Skeletal muscle tissue (tissue), 4 donors: ENCODE measurements around the gene BECN2. TPM values are rescaled to one million over a fixed set of nuclear protein-coding genes. Genes with fewer than 3 reads are reported as not detected.
"Not testable (repeated sequence)": the region's sequence is repeated elsewhere in the genome, so short reads cannot be mapped to it uniquely, and the experiment has no call there.

Source experiments
- H3K27ac ChIP-seq: one replicate; pipeline ENCODE4 v1.7.0; 2013; ENCODE audit warnings: mild to moderate bottlenecking, low read depth, low read length, inconsistent platforms
- H3K27me3 ChIP-seq, 3 donors: one replicate each; pipeline ENCODE4 v1.7.0; 2013; ENCODE audit warnings: low read length in 3 of 3; ENCODE audit not compliant: control insufficient read depth in 3 of 3, insufficient read depth in 3 of 3
- H3K36me3 ChIP-seq, 3 donors: one replicate each; pipeline ENCODE4 v1.7.0; 2013; ENCODE audit warnings: low read length in 3 of 3; ENCODE audit not compliant: control insufficient read depth in 3 of 3, insufficient read depth in 3 of 3
- H3K4me1 ChIP-seq, 3 donors: one replicate each; pipeline ENCODE4 v1.7.0; 2013; ENCODE audit warnings: low read length in 3 of 3, mild to moderate bottlenecking in 3 of 3; ENCODE audit not compliant: control insufficient read depth in 3 of 3, insufficient read depth in 3 of 3
- H3K4me3 ChIP-seq, 3 donors: one replicate each; pipeline ENCODE4 v1.7.0; 2013; ENCODE audit warnings: low read length in 3 of 3
- H3K9ac ChIP-seq, 3 donors: one replicate each; pipeline ENCODE4 v1.7.0; 2013; ENCODE audit warnings: low read length in 3 of 3, mild to moderate bottlenecking in 3 of 3, moderate library complexity in 2 of 3, low read depth in 1 of 3
- H3K9me3 ChIP-seq, 3 donors: one replicate each; pipeline ENCODE4 v1.7.0; 2013; ENCODE audit warnings: low read length in 3 of 3; ENCODE audit not compliant: control insufficient read depth in 3 of 3
- total RNA-seq: library from RNA; depleted of rRNA; stranded (reverse); fragments of >200 nt; gene quantifications from one replicate; pipeline ENCODE4 v1.2.3, GENCODE V29; 2014
- donor health status: Osteomylitis.

The BECN2 gene
- total RNA-seq, 1 donor from 2014 or later = not detected

- Histone ChIP-seq H3K27ac (no peak overlapping the region), H3K4me1 (no peaks in the 10 kb centered on the region)
Observed at GRCh38 chr1:241972703-241973369, 15.3 kb downstream of the BECN2 start.

GRCh38 chr1:241976229-241976628 lies 18.7 kb downstream of the BECN2 start:
- Histone ChIP-seq H3K36me3 (no peaks in the 10 kb centered on the region), H3K9me3 (no peaks in the 10 kb centered on the region), H3K9ac (no peak overlapping the region), H3K4me1 (no peaks in the 10 kb centered on the region), H3K27me3 (no peaks in the 10 kb centered on the region), H3K27ac (no peak overlapping the region), H3K4me3 (no peak overlapping the region)

More at GRCh38 chr1:241972703-241973369, 15.3 kb downstream of the BECN2 start:
- Histone ChIP-seq H3K4me3 (no peak overlapping the region), H3K27me3 (no peaks in the 10 kb centered on the region), H3K9ac (no peak overlapping the region), H3K36me3 (no peaks in the 10 kb centered on the region), H3K9me3 (no peaks in the 10 kb centered on the region)

- Histone ChIP-seq H3K4me1 (no peaks in the 10 kb centered on the region), H3K4me3 (no peak overlapping the region), H3K27ac (no peak overlapping the region), H3K36me3 (no peaks in the 10 kb centered on the region), H3K9ac (no peak overlapping the region), H3K9me3 (no peaks in the 10 kb centered on the region), H3K27me3 (no peaks in the 10 kb centered on the region)
Observed at GRCh38 chr1:241979071-241979470, 21.5 kb downstream of the BECN2 start.

- H3K9ac ChIP-seq = no peak overlapping the region
- H3K27me3 ChIP-seq = no peaks in the 10 kb centered on the region
- H3K27ac ChIP-seq = no peak overlapping the region
- no peak overlapping the region for H3K4me3 ChIP-seq
- no peaks in the 10 kb centered on the region for H3K9me3 ChIP-seq
- no peaks in the 10 kb centered on the region for H3K4me1 ChIP-seq
- no peaks in the 10 kb centered on the region for H3K36me3 ChIP-seq
Observed at GRCh38 chr1:241979926-241980325, 22.4 kb downstream of the BECN2 start.

- Histone ChIP-seq H3K9ac (no peak overlapping the region), H3K4me3 (no peak overlapping the region), H3K9me3 (no peaks in the 10 kb centered on the region), H3K27ac (no peak overlapping the region), H3K4me1 (no peaks in the 10 kb centered on the region), H3K36me3 (no peaks in the 10 kb centered on the region), H3K27me3 (no peaks in the 10 kb centered on the region)
Observed at GRCh38 chr1:241985787-241986186, 28.2 kb downstream of the BECN2 start.

- H3K4me3 ChIP-seq, H3K27ac ChIP-seq, H3K36me3 ChIP-seq, H3K9ac ChIP-seq, H3K27me3 ChIP-seq, H3K4me1 ChIP-seq, H3K9me3 ChIP-seq: not testable (repeated sequence)
Observed at GRCh38 chr1:241988389-241988930, 30.9 kb downstream of the BECN2 start.

GRCh38 chr1:241990040-241990439 lies 32.5 kb downstream of the BECN2 start:
- H3K27me3 ChIP-seq = no peaks in the 10 kb centered on the region
- H3K4me3 ChIP-seq = no peak overlapping the region
- H3K9me3 ChIP-seq = no peaks in the 10 kb centered on the region
- no peak overlapping the region for H3K9ac ChIP-seq
- H3K27ac ChIP-seq = peak overlapping the region; percentile 25
- no peaks in the 10 kb centered on the region for H3K4me1 ChIP-seq
- H3K36me3 ChIP-seq = no peaks in the 10 kb centered on the region

GRCh38 chr1:241992734-241993133 lies 35.2 kb downstream of the BECN2 start:
- no peak overlapping the region for H3K4me3 ChIP-seq
- no peak overlapping the region for H3K9ac ChIP-seq
- H3K27me3 ChIP-seq = no peaks in the 10 kb centered on the region
- H3K36me3 ChIP-seq = no peaks in the 10 kb centered on the region
- H3K9me3 ChIP-seq = no peaks in the 10 kb centered on the region
- no peak overlapping the region for H3K27ac ChIP-seq
- no peaks in the 10 kb centered on the region for H3K4me1 ChIP-seq

GRCh38 chr1:241994171-241994570 lies 36.6 kb downstream of the BECN2 start:
- no peak overlapping the region for H3K4me3 ChIP-seq
- peaks cover 0 to 2% (median 0%) of the 10 kb centered on the region in 3 donors for H3K4me1 ChIP-seq
- no peaks in the 10 kb centered on the region for H3K36me3 ChIP-seq
- H3K9me3 ChIP-seq = no peaks in the 10 kb centered on the region
- H3K27ac ChIP-seq = no peak overlapping the region
- H3K27me3 ChIP-seq = no peaks in the 10 kb centered on the region
- no peak overlapping the region for H3K9ac ChIP-seq

- Histone ChIP-seq H3K36me3 (no peaks in the 10 kb centered on the region), H3K4me1 (peaks cover 0 to 2% (median 0%) of the 10 kb centered on the region in 3 donors), H3K4me3 (no peak overlapping the region), H3K9me3 (no peaks in the 10 kb centered on the region), H3K9ac (no peak overlapping the region), H3K27ac (no peak overlapping the region), H3K27me3 (no peaks in the 10 kb centered on the region)
Observed at GRCh38 chr1:241997401-241997998, 39.9 kb downstream of the BECN2 start.
